ENCODE measurements around the gene ANO2. TPM values are rescaled to one million over a fixed set of nuclear protein-coding genes. Genes with fewer than 3 reads are reported as not detected.

ANO2 gene
- polyA plus RNA-seq, 1 experiment: 0.09 TPM

DNA sequence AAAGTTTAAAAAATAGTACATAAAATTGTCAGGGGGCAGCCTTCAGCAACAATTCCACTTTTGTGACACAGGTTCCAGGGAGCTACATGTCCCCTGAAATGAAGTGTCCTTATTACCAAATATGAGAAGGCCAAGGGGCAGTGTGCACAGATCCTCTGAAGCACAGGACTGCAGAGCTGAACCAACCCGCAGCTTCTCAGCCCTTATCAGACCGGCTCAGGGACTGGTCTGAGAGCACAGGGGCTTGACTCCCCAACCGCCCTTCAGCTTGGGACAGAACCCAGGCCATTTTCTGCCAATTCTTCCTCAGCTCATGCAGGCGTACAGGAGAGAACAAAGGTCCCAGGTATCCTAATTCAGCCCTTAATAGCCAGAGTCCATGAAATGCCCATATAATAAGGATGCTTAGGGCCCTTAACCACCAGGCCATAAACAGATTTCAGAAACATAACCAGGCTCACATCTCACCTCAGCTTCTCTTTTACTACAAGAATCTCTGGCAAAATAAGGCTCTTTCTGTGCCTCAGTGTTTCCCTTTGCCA lies 221.3 kb downstream of the ANO2 start:
- no peak for DNase-seq (ENCODE audit: low read depth, low spot score)
- no peak overlapping the region for H3K4me3 ChIP-seq (ENCODE audit: low read depth, low read length)
- TF ChIP-seq, protein P1, sequence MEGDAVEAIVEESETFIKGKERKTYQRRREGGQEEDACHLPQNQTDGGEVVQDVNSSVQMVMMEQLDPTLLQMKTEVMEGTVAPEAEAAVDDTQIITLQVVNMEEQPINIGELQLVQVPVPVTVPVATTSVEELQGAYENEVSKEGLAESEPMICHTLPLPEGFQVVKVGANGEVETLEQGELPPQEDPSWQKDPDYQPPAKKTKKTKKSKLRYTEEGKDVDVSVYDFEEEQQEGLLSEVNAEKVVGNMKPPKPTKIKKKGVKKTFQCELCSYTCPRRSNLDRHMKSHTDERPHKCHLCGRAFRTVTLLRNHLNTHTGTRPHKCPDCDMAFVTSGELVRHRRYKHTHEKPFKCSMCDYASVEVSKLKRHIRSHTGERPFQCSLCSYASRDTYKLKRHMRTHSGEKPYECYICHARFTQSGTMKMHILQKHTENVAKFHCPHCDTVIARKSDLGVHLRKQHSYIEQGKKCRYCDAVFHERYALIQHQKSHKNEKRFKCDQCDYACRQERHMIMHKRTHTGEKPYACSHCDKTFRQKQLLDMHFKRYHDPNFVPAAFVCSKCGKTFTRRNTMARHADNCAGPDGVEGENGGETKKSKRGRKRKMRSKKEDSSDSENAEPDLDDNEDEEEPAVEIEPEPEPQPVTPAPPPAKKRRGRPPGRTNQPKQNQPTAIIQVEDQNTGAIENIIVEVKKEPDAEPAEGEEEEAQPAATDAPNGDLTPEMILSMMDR (IDR thresholded peaks at IDR 0.05; ENCODE audit: low read depth, low read length): no peak
- no peaks in the 10 kb centered on the region for H3K9me3 ChIP-seq (ENCODE audit: control insufficient read depth, insufficient read depth, low read length)
- CTCF ChIA-PET: no interaction called here
- POLR2A ChIA-PET: no interaction called here
- peaks cover 3% of the 10 kb centered on the region for H3K27me3 ChIP-seq (ENCODE audit: control insufficient read depth, insufficient read depth, low read length)
- H3K27ac ChIP-seq (ENCODE audit: low read depth, low read length): no peak overlapping the region

DNA sequence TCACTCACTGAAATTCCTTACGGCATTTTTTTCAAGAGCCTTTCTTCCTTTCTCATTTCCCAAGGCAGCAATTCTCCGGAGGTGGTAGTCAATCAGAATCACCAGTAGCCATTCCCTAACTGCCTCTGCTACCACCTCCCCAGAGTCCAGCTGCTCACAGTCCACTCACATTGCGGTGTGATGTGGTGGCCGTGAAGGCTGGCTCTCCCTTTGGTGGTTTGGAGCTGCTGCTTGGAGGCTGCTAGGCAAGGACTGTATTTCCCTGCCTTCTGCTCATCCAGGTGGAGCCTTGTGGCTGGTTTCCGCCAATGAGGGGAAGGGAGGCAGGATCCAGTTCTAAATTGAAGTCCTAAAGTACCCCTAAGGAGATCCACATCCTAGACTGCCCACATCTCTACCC lies 222.0 kb downstream of the ANO2 start:
- Histone ChIP-seq H3K4me3 (ENCODE audit: low read depth, low read length) (no peak overlapping the region), H3K9me3 (ENCODE audit: control insufficient read depth, insufficient read depth, low read length) (no peaks in the 10 kb centered on the region), H3K27ac (ENCODE audit: low read depth, low read length) (no peak overlapping the region), H3K27me3 (ENCODE audit: control insufficient read depth, insufficient read depth, low read length) (peaks cover 3% of the 10 kb centered on the region)
- ChIA-PET CTCF (no interaction called here), POLR2A (no interaction called here)
- no peak for DNase-seq (ENCODE audit: low read depth, low spot score)
- TF ChIP-seq, protein P1 (IDR thresholded peaks at IDR 0.05; ENCODE audit: low read depth, low read length): no peak

DNA sequence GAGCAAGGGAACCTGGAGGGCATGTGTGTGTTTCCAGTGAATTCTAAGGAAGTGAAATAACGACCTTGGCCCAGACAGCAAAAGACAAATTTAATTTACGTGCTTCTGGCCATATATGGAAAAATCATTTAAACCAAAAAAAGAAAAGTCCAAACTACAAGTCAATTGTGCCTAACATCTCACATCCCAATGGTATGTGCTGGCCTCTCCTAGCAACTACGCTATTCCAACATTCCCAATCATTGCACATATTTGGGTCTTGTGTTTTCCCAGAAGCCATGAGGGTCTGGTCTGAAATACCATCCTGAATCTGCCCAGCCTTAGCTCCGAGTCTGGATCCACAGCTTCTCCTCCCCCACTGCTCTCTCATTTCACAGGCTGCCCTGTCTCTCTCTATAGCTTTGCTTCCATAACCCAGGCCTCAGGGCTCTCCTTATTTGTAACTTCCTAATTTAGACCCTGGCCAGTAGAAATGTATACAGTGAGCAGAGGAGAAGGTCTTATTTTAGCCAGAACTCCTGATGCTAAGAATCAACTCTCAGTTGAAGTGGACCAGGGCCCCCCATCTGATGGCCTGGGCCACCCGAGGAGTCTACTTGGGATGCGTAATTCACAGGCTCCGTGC lies 224.6 kb downstream of the ANO2 start:
- ChIA-PET POLR2A (no interaction called here), CTCF (interaction anchor here (1.5 kb wide), 1 partner anchor 292 kb away, joined by 6 read pairs; no protein-coding TSS in a partner anchor)
- Histone ChIP-seq H3K27ac (ENCODE audit: low read depth, low read length) (no peak overlapping the region), H3K4me3 (ENCODE audit: low read depth, low read length) (no peak overlapping the region), H3K27me3 (ENCODE audit: control insufficient read depth, insufficient read depth, low read length) (peaks cover 1% of the 10 kb centered on the region), H3K9me3 (ENCODE audit: control insufficient read depth, insufficient read depth, low read length) (no peaks in the 10 kb centered on the region)
- TF ChIP-seq, protein P1 (IDR thresholded peaks at IDR 0.05; ENCODE audit: low read depth, low read length): no peak
- DNase-seq (ENCODE audit: low read depth, low spot score): no peak

DNA sequence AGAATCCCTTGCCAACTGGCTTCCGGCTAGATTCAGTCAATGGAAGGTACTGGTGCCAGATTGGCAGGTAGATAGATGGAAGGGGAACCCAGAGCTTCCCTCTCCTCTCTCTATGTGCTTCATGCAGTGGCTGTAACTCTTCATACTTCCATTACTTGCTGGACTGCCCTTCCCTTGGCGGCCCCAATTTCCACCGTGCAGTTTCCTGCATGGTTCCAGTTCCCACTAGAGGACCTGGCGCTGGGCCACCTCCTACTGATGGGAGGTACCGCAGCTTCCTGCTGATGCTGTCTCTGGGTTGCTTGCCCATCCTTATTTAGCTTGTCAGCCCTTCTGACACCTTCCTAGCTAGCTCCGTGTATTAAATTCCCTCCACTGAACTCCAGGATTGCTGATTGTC lies 226.4 kb downstream of the ANO2 start:
- Histone ChIP-seq H3K27ac (ENCODE audit: low read depth, low read length) (no peak overlapping the region), H3K27me3 (ENCODE audit: control insufficient read depth, insufficient read depth, low read length) (no peaks in the 10 kb centered on the region), H3K9me3 (ENCODE audit: control insufficient read depth, insufficient read depth, low read length) (no peaks in the 10 kb centered on the region), H3K4me3 (ENCODE audit: low read depth, low read length) (no peak overlapping the region)
- TF ChIP-seq, protein P1 (IDR thresholded peaks at IDR 0.05; ENCODE audit: low read depth, low read length): no peak
- ChIA-PET POLR2A (no interaction called here), CTCF (no interaction called here)
- no peak for DNase-seq (ENCODE audit: low read depth, low spot score)

DNA sequence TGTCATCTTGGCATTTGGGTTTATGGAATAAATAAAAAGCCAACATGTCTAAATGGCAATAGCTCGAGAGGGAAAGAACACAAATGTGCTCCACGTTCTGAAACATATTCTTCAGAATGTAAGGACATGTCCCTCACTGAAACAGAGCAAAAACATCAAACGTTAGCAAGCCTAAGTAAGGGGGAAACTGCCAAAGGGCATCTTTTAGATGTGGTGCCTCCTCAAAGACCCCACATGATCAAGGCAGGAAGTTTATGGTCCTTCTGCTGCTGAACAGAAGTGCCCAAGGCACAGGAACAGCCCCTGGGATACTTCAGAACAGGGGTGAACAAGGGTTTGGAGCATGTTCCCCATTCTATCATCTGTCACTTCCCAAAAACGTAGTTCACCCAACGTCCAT lies 227.0 kb downstream of the ANO2 start:
- POLR2A ChIA-PET: no interaction called here
- DNase-seq (ENCODE audit: low read depth, low spot score): no peak
- no peak overlapping the region for H3K4me3 ChIP-seq (ENCODE audit: low read depth, low read length)
- H3K9me3 ChIP-seq (ENCODE audit: control insufficient read depth, insufficient read depth, low read length): no peaks in the 10 kb centered on the region
- CTCF ChIA-PET: no interaction called here
- no peak overlapping the region for H3K27ac ChIP-seq (ENCODE audit: low read depth, low read length)
- TF ChIP-seq, protein P1 (IDR thresholded peaks at IDR 0.05; ENCODE audit: low read depth, low read length): no peak
- H3K27me3 ChIP-seq (ENCODE audit: control insufficient read depth, insufficient read depth, low read length): no peaks in the 10 kb centered on the region
